HepG2 (cell line): ENCODE results near the gene RPL35. TPM values are rescaled to one million over a fixed set of nuclear protein-coding genes. Genes with fewer than 3 reads are reported as not detected.

Source experiments
- CBFB ChIP-seq: sonication (generic); formaldehyde crosslinking; IDR thresholded peaks from 2 replicates; pipeline ENCODE4 v1.4.0; 2020; ENCODE audit warnings: missing genetic modification reagents
- JUN ChIP-seq: sonication (generic); formaldehyde crosslinking; IDR thresholded peaks from 2 replicates; pipeline ENCODE4 v1.4.0; 2020; ENCODE audit warnings: mild to moderate bottlenecking, missing genetic modification reagents
- KLF16 ChIP-seq, 2 experiments: sonication (generic) in 1 of 2; formaldehyde crosslinking in 1 of 2; IDR thresholded peaks; 2 replicates each; pipeline versions ENCODE4 v1.6.1 to v1.8.0; 2016 to 2023; ENCODE audit warnings: missing genetic modification reagents in 2 of 2, missing compliant biosample characterization in 1 of 2
- MEF2D ChIP-seq: sonication (generic); formaldehyde crosslinking; IDR thresholded peaks from 2 replicates; pipeline ENCODE4 v1.5.1; 2020; ENCODE audit warnings: mild to moderate bottlenecking, missing genetic modification reagents
- MYC ChIP-seq: sonication (generic); formaldehyde crosslinking; IDR thresholded peaks from 2 replicates; pipeline ENCODE4 v1.9.0; 2021; ENCODE audit warnings: missing genetic modification reagents, borderline replicate concordance
- RFX5 ChIP-seq: IDR thresholded peaks from 2 replicates; pipeline ENCODE4 v1.6.1; 2011; ENCODE audit warnings: low read depth, low read length, improper control_type of control experiment
- SMAD3 ChIP-seq: sonication (generic); formaldehyde crosslinking; IDR thresholded peaks from 2 replicates; pipeline ENCODE4 v1.4.0; 2020; ENCODE audit warnings: missing genetic modification reagents
- U2AF1 ChIP-seq: fragments of 200-400 bp; formaldehyde crosslinking; optimal IDR thresholded peaks from 2 replicates; pipeline ENCODE3; 2017; ENCODE audit warnings: mild to moderate bottlenecking, low read depth, low read length
- ZBTB20 ChIP-seq: sonication (generic); formaldehyde crosslinking; IDR thresholded peaks from 2 replicates; pipeline ENCODE4 v1.8.1; 2023; ENCODE audit warnings: missing genetic modification reagents, low read depth, mild to moderate bottlenecking, borderline replicate concordance
- ZFYVE20 ChIP-seq: sonication (generic); formaldehyde crosslinking; IDR thresholded peaks from 2 replicates; pipeline ENCODE4 v1.8.0; 2023; ENCODE audit warnings: low read depth, mild to moderate bottlenecking, moderate library complexity, missing genetic modification reagents, borderline replicate concordance
- ZNF230 ChIP-seq: sonication (generic); formaldehyde crosslinking; IDR thresholded peaks from 2 replicates; pipeline ENCODE4 v1.4.0; 2020; ENCODE audit warnings: mild to moderate bottlenecking, missing genetic modification reagents
- ZNF282 ChIP-seq: fragments of 450-650 bp; IDR thresholded peaks from 2 replicates; pipeline ENCODE4 v1.6.1; 2018; ENCODE audit not compliant: partially characterized antibody
- ZNF558 ChIP-seq: sonication (generic); formaldehyde crosslinking; IDR thresholded peaks from 2 replicates; pipeline ENCODE4 v1.9.0; 2022; ENCODE audit warnings: mild to moderate bottlenecking, missing genetic modification reagents, borderline replicate concordance
- ZNF746 ChIP-seq: sonication (generic); formaldehyde crosslinking; IDR thresholded peaks from 2 replicates; pipeline ENCODE4 v1.8.0; 2022; ENCODE audit warnings: mild to moderate bottlenecking, missing genetic modification reagents
- ZNF775 ChIP-seq: sonication (generic); formaldehyde crosslinking; IDR thresholded peaks from 2 replicates; pipeline ENCODE4 v1.4.0; 2020; ENCODE audit warnings: missing genetic modification reagents, mild to moderate bottlenecking, moderate library complexity, borderline replicate concordance
- ZNF83 ChIP-seq: sonication (generic); formaldehyde crosslinking; IDR thresholded peaks from 2 replicates; pipeline ENCODE4 v1.4.0; 2020; ENCODE audit warnings: missing genetic modification reagents, mild to moderate bottlenecking, borderline replicate concordance
- ZSCAN29 ChIP-seq: sonication (generic); formaldehyde crosslinking; conservative IDR thresholded peaks from 2 replicates; pipeline ENCODE4 v1.4.0; 2020; ENCODE audit warnings: mild to moderate bottlenecking, missing genetic modification reagents
- polyA plus RNA-seq, 8 experiments: library from polyadenylated mRNA; depleted of rRNA in 3 of 8; stranded (reverse) in 7 of 8; unstranded in 1 of 8; fragments of >200 nt; fragmentation: Illumina TruSeq in 4 of 8; extraction: Trizol in 4 of 8; gene quantifications; 2 replicates each; pipeline versions ENCODE4 v1.2.1 to v1.2.3, GENCODE V29; 2011 to 2016; ENCODE audit warnings: low read depth in 4 of 8, missing spikeins in 1 of 8, mixed read lengths in 1 of 8; ENCODE audit not compliant: insufficient read depth in 1 of 8
- total RNA-seq, 5 experiments: library from RNA; depleted of rRNA; stranded (reverse); fragments of >200 nt; fragmentation: Illumina TruSeq; extraction: Trizol; gene quantifications; 2 replicates each; pipeline ENCODE4 v1.2.3, GENCODE V29; 2016; ENCODE audit warnings: low read depth in 1 of 5
- TF ChIP-seq, protein P1 (sequence below): sonication (generic); formaldehyde crosslinking; IDR thresholded peaks from 2 replicates; pipeline ENCODE4 v1.5.0; 2020; ENCODE audit warnings: missing genetic modification reagents
- TF ChIP-seq, protein P2 (sequence below): sonication (generic); formaldehyde crosslinking; IDR thresholded peaks from 2 replicates; pipeline ENCODE4 v1.4.0; 2020; ENCODE audit warnings: missing genetic modification reagents
- TF ChIP-seq, protein P3 (sequence below): sonication (generic); formaldehyde crosslinking; IDR thresholded peaks from 2 replicates; pipeline ENCODE4 v1.4.0; 2020; ENCODE audit warnings: mild to moderate bottlenecking, missing genetic modification reagents
- TF ChIP-seq, protein P4 (sequence below): sonication (generic); formaldehyde crosslinking; IDR thresholded peaks from 2 replicates; pipeline ENCODE4 v1.4.0; 2020; ENCODE audit warnings: mild to moderate bottlenecking, low read depth, missing genetic modification reagents
- TF ChIP-seq, protein P5 (sequence below): sonication (generic); formaldehyde crosslinking; IDR thresholded peaks from 2 replicates; pipeline ENCODE4 v1.5.1; 2020; ENCODE audit warnings: mild to moderate bottlenecking, moderate library complexity, missing genetic modification reagents

RPL35 gene
- total and polyA plus RNA-seq, 2 of the 13 experiments (the other 11 are each of a cell fraction or from before 2014, with no cell fraction given): 2,153 to 2,935 TPM

DNA sequence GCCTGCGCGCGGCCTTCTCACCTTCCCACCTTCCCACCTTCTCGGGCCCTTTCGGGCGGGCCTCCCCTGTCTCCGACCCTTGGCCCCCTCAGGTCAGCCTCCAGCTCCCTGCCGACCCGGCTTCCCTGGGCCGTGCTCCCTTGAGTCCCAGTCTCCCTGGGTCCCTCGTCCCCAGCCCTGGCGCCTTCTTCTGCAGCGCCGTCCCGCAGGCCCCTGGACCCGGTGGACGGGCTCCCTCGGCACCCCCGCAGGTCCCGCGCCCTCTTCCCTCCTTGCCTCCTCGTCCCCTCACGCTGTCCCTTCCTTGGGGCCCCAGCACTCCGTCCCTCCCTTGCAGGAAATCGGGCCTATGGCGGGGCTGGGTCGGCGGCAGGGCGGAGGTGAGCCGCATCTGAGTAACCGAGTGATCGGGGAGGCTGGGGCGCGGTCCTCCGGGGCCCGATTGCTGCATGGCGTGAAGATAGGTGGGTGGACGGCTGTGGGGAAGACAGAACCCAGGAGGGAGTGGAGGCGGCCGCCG lies 7.8 kb upstream of the RPL35 start (continued):
- TF ChIP-seq, protein P1, sequence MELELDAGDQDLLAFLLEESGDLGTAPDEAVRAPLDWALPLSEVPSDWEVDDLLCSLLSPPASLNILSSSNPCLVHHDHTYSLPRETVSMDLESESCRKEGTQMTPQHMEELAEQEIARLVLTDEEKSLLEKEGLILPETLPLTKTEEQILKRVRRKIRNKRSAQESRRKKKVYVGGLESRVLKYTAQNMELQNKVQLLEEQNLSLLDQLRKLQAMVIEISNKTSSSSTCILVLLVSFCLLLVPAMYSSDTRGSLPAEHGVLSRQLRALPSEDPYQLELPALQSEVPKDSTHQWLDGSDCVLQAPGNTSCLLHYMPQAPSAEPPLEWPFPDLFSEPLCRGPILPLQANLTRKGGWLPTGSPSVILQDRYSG (CRISPR knock-in tag): 0 out of 2 replicates have a peak, but pooled peaks have one; percentile 73
- TF ChIP-seq ZFYVE20 (CRISPR knock-in tag): 0 out of 2 replicates have a peak, but pooled peaks have one; percentile 0
- TF ChIP-seq, protein P2, sequence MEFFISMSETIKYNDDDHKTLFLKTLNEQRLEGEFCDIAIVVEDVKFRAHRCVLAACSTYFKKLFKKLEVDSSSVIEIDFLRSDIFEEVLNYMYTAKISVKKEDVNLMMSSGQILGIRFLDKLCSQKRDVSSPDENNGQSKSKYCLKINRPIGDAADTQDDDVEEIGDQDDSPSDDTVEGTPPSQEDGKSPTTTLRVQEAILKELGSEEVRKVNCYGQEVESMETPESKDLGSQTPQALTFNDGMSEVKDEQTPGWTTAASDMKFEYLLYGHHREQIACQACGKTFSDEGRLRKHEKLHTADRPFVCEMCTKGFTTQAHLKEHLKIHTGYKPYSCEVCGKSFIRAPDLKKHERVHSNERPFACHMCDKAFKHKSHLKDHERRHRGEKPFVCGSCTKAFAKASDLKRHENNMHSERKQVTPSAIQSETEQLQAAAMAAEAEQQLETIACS (CRISPR knock-in tag): no peak; the same call in 1 of the 2 replicates
- TF ChIP-seq, protein P3, sequence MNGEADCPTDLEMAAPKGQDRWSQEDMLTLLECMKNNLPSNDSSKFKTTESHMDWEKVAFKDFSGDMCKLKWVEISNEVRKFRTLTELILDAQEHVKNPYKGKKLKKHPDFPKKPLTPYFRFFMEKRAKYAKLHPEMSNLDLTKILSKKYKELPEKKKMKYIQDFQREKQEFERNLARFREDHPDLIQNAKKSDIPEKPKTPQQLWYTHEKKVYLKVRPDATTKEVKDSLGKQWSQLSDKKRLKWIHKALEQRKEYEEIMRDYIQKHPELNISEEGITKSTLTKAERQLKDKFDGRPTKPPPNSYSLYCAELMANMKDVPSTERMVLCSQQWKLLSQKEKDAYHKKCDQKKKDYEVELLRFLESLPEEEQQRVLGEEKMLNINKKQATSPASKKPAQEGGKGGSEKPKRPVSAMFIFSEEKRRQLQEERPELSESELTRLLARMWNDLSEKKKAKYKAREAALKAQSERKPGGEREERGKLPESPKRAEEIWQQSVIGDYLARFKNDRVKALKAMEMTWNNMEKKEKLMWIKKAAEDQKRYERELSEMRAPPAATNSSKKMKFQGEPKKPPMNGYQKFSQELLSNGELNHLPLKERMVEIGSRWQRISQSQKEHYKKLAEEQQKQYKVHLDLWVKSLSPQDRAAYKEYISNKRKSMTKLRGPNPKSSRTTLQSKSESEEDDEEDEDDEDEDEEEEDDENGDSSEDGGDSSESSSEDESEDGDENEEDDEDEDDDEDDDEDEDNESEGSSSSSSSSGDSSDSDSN (CRISPR knock-in tag): peak; percentile 52; the same call in 1 of the 2 replicates
- peak; percentile 42; the same call in 1 of the 2 replicates for TF ChIP-seq ZNF230 (CRISPR knock-in tag)
- TF ChIP-seq ZNF775 (CRISPR knock-in tag): peak; percentile 29; the same call in 1 of the 2 replicates
- TF ChIP-seq, protein P4, sequence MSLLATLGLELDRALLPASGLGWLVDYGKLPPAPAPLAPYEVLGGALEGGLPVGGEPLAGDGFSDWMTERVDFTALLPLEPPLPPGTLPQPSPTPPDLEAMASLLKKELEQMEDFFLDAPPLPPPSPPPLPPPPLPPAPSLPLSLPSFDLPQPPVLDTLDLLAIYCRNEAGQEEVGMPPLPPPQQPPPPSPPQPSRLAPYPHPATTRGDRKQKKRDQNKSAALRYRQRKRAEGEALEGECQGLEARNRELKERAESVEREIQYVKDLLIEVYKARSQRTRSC (CRISPR knock-in tag): 0 out of 2 replicates have a peak, but pooled peaks have one; percentile 39
- 0 out of 2 replicates have a peak, but pooled peaks have one; percentile 11 for TF ChIP-seq MEF2D (CRISPR knock-in tag)
- TF ChIP-seq ZNF83 (CRISPR knock-in tag): no peak
- no peak for TF ChIP-seq SMAD3 (CRISPR knock-in tag)
- 0 out of 2 replicates have a peak, but pooled peaks have one; percentile 10 for TF ChIP-seq MYC (CRISPR knock-in tag)
- 0 out of 2 replicates have a peak, but pooled peaks have one; percentile 7 for TF ChIP-seq JUN (CRISPR knock-in tag)
- TF ChIP-seq CBFB (CRISPR knock-in tag): 0 out of 2 replicates have a peak, but pooled peaks have one; percentile 14
- TF ChIP-seq, protein P5, sequence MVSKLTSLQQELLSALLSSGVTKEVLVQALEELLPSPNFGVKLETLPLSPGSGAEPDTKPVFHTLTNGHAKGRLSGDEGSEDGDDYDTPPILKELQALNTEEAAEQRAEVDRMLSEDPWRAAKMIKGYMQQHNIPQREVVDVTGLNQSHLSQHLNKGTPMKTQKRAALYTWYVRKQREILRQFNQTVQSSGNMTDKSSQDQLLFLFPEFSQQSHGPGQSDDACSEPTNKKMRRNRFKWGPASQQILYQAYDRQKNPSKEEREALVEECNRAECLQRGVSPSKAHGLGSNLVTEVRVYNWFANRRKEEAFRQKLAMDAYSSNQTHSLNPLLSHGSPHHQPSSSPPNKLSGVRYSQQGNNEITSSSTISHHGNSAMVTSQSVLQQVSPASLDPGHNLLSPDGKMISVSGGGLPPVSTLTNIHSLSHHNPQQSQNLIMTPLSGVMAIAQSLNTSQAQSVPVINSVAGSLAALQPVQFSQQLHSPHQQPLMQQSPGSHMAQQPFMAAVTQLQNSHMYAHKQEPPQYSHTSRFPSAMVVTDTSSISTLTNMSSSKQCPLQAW (CRISPR knock-in tag): peak; percentile 9; the same call in 1 of the 2 replicates
- TF ChIP-seq ZNF558 (CRISPR knock-in tag): 0 out of 2 replicates have a peak, but pooled peaks have one; percentile 28
- no peak for TF ChIP-seq U2AF1
- TF ChIP-seq ZSCAN29 (CRISPR knock-in tag): 0 out of 2 replicates have a peak, but pooled peaks have one; percentile 41
- 0 out of 2 replicates have a peak, but pooled peaks have one; percentile 6 for TF ChIP-seq ZNF746 (CRISPR knock-in tag)
- TF ChIP-seq RFX5: no peak
- TF ChIP-seq ZBTB20: peak; percentile 47; the same call in 1 of the 2 replicates
- TF ChIP-seq ZNF282: no peak
- 0 out of 4 replicates have a peak, but pooled peaks of 1 of the 2 experiments have one; percentile 36 for TF ChIP-seq KLF16 (CRISPR knock-in tag; IDR thresholded peaks at IDR 0.05)
